HG02623 (cell line): ENCODE results near the gene SYT6.

Experiments
- ATAC-seq: cut with Tn5 transposase; IDR thresholded peaks from one replicate; pipeline ENCODE4 v1.9.1; 2021; ENCODE audit warnings: moderate library complexity; ENCODE audit not compliant: unreplicated experiment

The SYT6 gene, protein sequence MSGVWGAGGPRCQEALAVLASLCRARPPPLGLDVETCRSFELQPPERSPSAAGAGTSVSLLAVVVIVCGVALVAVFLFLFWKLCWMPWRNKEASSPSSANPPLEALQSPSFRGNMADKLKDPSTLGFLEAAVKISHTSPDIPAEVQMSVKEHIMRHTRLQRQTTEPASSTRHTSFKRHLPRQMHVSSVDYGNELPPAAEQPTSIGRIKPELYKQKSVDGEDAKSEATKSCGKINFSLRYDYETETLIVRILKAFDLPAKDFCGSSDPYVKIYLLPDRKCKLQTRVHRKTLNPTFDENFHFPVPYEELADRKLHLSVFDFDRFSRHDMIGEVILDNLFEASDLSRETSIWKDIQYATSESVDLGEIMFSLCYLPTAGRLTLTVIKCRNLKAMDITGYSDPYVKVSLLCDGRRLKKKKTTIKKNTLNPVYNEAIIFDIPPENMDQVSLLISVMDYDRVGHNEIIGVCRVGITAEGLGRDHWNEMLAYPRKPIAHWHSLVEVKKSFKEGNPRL

DNA sequence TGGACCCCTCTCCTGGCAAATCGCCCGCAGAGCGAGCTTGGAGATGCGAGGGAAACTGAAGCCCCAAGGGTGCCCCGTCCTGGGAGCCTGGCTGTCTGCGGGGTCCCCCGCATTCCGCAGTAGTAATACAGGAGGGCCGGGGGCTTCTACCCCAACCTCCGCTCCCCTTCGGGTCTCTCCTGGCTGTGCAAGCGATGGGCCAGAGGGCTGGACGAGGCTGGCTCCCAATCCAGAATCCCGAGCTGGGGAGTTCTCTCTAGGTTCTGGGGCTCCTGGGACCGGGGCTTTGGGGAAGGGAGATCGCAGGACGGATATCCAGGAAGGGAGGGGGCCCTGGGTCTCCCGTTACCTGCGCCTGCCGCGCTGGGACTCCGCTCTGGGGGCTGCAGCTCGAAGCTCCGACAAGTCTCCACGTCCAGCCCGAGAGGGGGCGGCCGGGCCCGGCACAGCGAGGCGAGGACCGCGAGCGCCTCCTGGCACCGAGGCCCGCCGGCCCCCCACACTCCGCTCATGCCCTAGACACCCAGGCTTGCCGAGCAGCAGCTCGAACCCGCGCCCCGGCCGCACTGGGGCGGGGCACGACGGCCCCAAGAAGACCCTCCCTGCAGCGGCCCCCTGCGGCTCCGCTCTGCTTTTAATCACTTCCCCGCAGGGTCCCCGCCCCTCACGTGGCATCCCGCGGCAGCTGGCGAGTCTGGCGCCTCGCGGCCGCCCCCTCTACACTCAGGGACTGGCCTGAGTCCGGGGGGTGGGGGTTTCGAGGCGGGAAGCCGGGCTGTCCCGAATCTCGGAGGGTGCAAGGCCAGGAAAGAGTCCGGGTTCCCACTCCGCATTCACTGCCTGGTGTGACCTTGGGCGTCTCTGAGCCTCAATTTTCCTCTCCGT lies at the start of gene SYT6:
TSS of gene SYT6 (minus strand) at position 609 of the 885 bp plus-strand sequence. CDS start at position 512, 97 bp downstream.
- ATAC-seq: no peak

DNA sequence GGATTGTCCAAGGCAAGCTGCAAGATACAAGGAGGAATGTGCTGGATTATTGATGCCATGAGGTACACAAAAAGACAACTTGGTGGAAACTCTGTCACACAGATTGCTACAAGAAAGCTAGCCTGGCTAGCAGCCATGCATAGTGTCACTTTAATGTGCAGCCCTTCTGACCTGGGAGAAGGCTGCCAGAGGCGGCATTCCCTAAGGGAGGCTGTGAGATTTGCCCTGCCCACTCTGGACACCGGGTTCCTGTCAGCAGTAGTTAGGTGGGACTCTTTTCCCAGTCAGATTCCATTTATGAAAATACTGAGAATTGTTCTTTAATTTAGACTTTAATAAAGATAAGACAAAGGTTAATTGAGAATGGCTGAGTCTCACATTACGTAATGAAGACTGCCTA lies 47.8 kb upstream of the SYT6 start:
- no peak for ATAC-seq

DNA sequence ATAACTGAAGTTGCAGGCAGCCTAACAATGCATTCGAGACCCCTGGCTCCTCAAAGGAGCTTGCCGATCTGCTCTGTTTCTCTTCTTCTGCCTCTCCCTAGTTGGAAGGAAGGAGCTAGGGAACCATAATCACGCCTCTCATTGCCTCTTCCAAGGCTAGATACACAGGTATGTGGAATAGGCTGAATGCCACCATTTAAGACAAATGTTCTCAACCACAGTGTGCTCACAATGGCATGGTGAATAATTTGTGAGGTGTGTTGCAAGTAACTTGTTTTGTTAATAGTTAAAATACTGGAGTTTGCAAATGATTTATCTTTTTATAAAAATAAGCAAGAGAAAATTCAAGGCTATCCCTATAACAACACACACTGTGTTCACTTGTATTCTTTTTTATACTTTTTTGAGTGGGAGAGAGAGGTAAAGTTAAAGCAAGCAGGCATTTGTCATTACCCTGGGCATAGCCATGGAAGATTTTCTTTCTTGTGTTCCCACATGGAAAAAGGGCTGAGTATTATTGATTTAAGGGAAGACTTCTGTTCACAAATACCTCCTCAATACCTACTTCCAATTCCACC lies 45.4 kb upstream of the SYT6 start:
- no peak for ATAC-seq

DNA sequence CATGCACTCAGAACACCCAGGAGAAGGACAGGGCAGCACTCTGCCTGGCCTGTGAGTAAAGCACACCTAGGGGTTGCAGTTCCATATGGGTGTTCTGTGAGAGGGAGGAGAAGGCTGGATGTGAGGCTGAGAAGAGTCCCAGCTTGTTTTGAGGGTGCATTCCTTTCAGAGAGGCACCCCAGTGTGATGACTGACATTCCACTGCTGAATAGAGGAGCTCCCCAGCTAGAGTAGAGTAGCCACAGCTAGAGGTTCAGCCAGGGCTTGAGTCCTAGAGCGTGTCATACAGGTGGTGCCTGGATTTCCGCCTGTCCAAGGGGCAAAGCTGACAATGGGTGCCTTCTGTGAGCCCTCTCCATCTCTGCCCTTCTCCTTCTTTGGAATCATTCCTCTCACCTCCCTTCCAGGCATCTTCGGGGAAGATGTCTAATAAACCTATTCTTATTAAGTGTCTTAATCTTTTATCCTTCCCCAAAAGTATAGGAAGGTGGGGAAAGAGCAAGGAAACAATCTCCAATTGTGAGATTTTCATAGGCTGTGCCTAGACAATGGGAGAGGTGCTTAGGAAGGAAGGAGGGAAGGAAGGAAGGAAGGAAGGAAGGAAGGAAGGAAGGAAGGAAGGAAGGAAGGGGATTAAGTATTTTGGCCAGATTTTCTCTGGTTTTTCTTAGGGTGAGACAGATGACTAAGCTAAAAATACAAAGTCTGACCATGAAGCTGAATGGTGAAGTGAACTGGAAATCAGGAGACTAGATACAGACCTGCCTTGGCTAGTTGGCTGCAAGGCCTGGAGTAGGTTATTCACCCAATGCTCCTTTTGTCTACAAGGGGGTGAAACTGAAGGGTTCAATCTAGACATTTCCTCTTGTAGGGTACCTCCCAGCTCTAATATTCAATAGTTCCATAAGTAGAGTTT lies 43.6 kb upstream of the SYT6 start:
- no peak for ATAC-seq

DNA sequence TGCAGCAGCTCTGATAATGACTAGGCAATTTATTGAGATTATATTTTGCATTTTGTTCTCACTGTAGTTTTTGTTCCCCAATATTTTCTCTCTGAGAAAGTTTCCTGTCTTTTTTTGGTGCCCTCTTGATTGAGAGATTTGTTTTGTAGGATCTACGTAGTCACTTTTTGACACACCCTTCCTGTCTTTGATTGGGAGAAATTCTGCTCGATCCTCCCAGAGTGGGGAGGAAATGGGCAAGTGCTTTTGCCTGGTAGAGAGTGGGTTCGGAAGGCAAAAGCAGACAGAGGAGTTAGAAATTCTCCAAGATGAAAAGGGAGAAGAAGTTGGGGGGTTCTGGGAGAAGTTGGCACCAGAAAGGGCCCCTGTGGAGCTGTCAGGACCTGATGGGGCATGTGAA lies 42.1 kb upstream of the SYT6 start:
- no peak for ATAC-seq

DNA sequence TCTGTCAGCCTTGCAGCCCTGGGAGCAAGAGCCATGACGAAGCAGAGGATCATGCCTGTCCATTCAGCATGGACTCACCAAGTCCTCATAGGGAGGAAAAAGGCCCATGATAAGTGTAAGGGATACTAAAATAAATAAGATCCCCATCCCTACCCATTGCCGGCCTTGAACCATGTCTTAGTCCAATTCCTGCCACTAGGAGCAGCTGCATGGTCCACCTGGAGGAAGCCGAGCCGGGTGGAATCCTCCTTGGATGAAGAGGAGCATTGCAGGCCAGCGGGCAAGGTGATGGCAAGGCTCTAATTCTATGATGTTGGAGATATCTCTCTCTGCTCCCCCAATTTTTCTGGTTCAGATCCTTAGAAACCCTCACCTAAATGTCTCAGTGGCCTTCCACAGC lies 38.7 kb upstream of the SYT6 start:
- ATAC-seq: no peak

DNA sequence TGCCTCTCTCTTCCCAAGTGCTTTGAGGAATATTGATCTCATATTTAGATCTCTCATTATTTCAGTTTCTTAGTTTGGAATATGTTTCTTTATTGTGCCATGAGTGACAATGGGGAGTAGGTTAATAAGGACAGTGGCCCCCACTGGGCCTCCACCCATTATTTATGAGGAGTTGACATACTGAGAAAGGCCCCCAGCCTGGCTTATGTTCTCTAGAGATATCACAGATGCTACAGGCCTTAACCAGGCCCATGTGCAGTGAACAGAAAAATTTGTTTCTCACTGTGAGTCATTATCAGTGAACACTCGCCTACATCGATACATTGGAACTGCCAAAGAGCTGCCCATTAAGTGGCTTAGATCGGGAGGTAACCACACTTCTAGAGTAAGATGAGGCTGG lies 35.7 kb upstream of the SYT6 start:
- no peak for ATAC-seq

DNA sequence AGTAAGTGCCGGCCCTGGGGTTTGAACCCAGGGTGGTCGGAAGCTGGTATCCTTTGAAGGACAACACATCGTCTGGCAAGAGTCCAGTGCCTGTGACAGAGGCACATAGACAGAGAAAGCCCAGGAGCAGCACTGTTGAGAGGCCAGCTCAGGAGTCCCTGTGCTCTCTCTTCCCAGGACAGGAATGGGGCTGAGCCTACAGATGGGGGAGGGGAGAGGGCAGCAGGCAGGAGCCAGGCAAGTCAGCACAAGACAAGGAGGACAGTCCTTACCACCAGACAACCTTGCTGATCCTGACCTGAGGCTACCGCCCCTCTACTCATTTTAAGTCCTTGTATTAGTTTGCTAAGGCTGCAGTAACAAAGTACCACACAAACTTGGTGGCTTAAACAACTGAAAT lies 27.7 kb upstream of the SYT6 start:
- no peak for ATAC-seq

DNA sequence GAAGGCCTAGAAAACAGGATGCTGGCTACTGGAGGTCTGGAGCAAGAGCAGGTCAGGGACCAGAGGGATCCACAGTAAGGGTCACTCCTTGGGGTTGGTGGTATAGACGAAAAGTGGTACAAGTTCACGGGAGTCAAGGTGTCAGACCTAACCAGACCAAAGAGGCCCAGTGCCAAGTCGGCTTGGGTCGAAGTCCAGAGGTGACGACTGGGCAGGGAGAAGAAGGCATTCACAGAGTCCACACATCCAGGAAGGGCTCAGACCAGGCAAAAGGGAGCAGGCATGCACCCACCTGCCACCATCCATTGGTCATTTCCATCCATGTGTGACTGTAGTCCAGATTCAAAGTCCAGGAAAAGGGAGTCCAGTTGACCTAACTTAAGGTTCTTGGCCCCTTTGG lies 27.1 kb upstream of the SYT6 start:
- no peak for ATAC-seq

DNA sequence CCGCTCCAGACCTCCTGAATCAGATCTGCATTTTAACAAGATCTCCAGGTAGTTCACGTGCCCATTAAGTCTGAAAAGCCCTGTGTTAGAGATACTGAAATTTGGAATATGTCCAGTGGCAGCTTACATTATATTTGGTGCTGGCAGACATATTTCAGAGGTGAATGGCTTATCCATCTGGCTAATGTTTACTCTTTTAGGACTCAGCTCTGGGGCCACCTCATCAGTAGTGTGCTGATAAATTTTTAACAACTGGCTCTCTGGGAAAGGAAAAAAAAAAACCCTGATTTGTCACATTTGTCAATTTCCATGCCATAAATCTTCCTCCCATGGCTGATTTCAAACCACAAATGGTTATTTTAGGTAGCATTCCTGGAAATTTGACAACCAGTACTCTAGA lies 25.3 kb upstream of the SYT6 start:
- no peak for ATAC-seq

DNA sequence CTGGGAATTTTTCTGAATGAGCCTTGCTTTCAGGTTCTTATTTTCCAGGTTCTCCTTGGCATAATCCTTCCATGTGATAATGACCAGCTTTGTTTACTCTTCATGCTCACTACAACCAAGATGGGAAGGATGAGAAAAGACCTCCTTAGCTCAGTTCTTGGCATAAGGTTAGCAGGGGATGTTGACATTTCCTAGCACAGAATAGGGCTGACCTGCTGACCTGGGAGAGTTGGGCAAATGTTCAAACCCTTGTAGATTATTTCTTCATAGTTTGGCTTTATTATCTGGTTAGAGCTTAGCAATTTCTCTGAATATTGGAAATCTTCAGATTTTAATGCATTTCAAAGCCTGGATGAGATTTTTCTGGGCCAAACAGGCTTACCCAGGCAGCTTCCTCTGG lies 23.6 kb upstream of the SYT6 start:
- ATAC-seq: no peak

DNA sequence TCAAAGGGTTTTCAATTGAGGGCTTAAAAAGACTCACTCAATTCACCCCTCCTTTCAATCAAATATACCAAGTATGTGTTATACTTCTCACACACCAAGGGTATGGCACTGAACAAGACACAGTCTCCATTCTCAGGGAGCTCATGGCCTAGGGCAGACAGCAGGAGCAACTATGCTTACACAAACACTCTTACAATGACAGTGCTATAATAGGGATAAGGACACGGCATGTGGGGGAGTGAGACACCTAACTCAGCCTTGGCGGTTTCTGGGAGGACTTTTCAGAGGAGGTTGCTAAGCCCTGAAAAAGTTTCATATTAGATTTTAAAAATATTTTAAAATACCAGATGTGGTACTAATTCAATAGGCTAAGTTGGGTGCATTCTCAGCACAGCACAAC lies 22.7 kb upstream of the SYT6 start:
- no peak for ATAC-seq

DNA sequence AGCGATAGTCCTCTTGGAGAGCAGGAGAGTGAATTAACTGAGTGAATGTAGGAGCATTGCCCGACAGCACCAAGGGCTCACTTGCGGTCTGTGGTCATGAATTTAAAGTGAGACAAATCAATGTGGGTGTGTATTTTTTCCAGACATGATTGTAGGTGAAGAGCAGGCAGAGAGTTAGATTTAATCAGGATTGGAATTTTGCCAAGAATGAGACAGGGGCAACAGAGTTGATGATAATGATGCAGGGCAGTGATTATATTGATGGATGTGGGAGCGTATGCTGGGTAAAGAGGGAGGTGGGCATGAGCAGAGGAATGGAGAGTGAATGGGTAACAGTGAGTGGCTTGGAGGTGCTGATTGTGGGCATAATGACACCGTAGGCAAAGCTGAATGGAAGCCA lies 20.0 kb upstream of the SYT6 start:
- ATAC-seq: no peak

DNA sequence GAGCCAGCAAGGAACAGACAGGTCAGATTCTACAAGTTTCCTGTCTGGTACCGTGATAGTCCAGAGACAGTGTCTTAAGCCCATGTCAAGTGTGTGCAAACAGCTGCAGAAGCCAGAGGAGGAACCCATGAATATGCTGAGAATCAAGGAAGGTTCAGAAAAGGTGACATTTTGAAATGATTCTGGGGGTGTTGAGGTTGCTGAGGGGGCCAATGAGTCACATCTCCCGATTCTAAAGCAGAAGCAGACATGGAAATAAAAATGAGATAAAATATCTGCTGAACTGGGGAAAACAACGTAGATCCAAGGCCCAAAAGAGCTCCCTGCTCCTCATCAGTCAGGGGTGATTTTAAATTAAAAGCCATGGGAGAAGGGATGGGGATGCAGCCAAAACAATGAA lies 15.8 kb upstream of the SYT6 start:
- ATAC-seq: no peak

DNA sequence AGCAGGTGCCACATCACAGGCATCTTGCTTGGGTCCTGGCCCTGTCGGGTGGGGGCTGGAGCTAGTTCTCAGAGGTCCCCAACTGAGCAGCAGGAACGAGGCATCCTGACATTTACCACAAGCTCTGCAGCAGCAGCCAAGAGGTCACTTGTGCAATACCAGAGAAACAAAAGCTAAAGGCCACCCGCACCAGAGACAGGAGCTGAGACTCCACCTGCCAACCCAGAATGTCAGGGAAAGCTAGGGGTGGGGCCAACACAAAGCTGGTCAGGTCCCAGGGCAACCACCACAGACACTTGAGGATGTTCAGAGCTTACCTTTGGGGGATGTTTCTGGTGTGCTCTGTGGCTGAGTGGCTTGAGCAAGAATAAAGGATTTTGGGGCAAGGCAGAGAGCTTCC lies 13.6 kb upstream of the SYT6 start:
- ATAC-seq: no peak

DNA sequence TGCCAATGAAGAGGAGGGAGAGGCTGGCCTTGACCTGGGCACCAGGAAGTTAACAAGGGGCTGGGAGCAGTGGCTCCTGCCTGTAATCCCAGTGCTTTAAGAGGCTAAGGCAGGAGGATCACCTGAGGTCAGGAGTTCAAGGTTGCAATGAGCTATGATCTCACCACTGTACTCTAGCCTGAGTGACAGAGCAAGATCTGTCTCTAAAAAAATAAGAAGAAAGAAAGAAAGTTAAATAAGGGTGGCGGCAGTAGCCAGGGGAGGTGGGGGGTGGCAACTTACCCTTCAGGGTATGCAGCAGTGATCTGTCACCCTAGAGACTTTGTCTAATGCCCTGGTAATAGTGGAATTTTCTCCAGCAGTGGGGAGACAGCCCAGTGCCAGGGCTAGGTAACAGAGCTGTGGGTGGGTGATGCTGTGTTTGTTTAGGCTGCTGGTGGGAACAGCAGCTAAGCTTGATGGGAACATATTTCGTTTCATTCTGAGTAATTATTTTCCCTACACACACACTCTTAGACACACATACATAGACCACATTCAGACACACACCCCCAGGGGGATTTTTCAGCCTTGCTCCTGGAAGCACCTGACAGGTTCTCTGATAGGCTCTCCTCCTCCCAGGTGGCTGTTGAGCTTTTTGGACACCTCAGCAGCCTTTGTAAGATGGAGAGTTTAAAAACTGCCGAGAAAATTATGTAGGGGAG lies 11.3 kb upstream of the SYT6 start:
- ATAC-seq: peak; percentile 58

DNA sequence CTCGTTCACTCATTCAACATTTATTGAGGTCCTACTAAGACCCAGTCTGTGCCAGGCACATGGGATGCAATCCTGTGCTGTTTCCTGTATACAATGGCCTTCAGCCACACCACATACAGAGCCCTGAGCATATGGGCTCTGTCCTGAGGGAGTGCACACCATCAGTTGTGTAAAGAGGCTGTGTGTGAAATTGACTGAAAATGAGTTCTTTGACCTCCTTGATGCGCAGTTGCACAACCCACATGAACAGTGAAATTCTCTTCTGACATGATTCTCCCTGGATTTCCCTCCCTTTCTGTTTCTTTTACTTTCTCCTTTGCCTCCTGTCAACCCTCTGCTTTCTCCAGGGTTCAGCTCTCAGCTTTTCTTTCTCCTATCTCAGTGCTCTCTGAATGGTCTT lies 6.3 kb upstream of the SYT6 start:
- ATAC-seq: no peak

DNA sequence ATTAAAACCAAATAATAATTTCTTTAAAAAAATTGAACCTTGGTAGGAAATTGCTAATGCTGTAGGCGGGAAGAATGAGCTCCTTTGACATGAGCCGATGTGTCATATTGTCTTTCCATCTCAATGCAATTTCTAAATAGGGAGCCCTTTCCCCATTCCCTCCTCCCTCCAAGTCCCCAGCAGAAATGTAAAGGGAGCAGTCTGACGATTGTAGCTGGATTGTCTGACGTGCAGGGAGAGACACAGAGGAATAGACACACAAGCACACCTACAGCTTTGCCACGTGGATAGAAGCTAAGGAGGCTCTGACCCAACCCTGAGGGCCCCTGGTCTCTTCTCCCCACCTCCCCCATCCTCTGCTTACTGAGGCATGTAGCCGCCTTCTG lies 3.6 kb upstream of the SYT6 start:
- no peak for ATAC-seq

DNA sequence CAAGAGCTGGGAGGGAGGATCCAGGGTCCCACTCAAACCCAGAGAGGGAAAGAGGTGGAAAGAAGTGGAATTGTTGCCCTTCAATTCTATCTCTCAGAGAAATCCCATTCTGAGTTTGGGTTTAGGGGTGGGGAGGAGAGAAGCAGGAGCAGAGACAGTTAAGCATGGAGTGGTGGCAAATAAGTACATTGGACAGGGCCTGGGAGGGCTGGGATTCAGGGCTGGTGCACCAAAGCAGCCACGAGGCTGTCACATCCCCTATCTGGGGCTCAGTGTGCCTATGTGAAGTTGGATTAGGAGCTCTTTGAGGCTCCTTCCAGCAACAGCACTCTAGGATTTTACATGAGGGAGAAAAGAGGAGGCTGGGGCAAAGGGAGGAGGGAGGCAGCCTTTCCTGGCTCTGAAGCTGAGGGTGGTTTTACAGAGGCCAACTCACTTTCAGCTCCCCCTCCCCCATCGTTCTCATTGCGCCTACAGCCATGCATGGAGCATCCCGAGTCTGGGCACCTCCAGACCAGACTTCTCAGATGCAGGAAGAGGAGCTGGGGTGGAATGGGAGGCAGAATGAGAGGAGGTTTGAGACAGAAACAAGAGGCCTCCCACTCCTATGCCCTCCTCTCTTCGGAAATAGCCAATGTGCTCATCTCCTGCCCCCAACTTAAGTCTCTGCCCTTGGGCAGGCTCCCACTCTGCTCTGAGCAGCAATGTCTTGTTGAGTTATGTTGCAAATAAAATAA lies 3.0 kb upstream of the SYT6 start:
- ATAC-seq: no peak
